H1 (cell line): Measurements from ENCODE around the gene PROSER3. TPM values are rescaled to one million over a fixed set of nuclear protein-coding genes. Genes with fewer than 3 reads are reported as not detected.

Source experiments
- CREB1 ChIP-seq: IDR thresholded peaks from 2 replicates; pipeline ENCODE4 v1.6.1; 2012; ENCODE audit warnings: inconsistent platforms
- PHF8 ChIP-seq: fragments of 200-600 bp; sonication (generic); conservative IDR thresholded peaks from 2 replicates; pipeline ENCODE4 v1.7.1; 2012; ENCODE audit warnings: low read depth, mild to moderate bottlenecking, inconsistent platforms, low read length, moderate library complexity
- SIN3A ChIP-seq, 2 experiments: IDR thresholded peaks in 1 of 2; conservative IDR thresholded peaks in 1 of 2; 2 replicates each; pipeline ENCODE4 v1.6.1; 2011 to 2012; ENCODE audit warnings: low read length in 2 of 2, improper control_type of control experiment in 1 of 2, low read depth in 1 of 2, mild to moderate bottlenecking in 1 of 2
- SP1 ChIP-seq: IDR thresholded peaks from 2 replicates; pipeline ENCODE4 v1.6.1; 2011; ENCODE audit warnings: low read depth, low read length
- TBP ChIP-seq: IDR thresholded peaks from 2 replicates; pipeline ENCODE4 v1.6.1; 2011; ENCODE audit warnings: low read depth, low read length, improper control_type of control experiment
- polyA plus RNA-seq, 7 experiments: library from polyadenylated mRNA; depleted of rRNA in 3 of 7; stranded (reverse) in 5 of 7; unstranded in 2 of 7; fragments of >200 nt in 5 of 7; fragments of 200-250 nt in 2 of 7; gene quantifications; 1 replicate in 5 of 7; 2 replicates in 1 of 7; 4 replicates in 1 of 7; pipeline versions ENCODE4 v1.2.1 to v1.2.3, GENCODE V29; 2011 to 2013; ENCODE audit warnings: missing spikeins in 2 of 7, mixed read lengths in 2 of 7
- total RNA-seq: library from RNA; stranded (reverse); fragmentation: NEBNext Ultra II Directional; extraction: Animal tissue kit (Norgen Biotek cat#: 25700); gene quantifications from 2 replicates; pipeline ENCODE4 v1.2.1, GENCODE V29; 2021
- TF ChIP-seq, protein P1 (sequence below): IDR thresholded peaks from 2 replicates; pipeline ENCODE4 v1.6.1; 2012; ENCODE audit warnings: inconsistent platforms

The PROSER3 gene
- total and polyA plus RNA-seq, 2 of the 8 experiments (the other 6 are each of a cell fraction or from before 2014, with no cell fraction given) = 17.8 to 28.9 TPM

DNA sequence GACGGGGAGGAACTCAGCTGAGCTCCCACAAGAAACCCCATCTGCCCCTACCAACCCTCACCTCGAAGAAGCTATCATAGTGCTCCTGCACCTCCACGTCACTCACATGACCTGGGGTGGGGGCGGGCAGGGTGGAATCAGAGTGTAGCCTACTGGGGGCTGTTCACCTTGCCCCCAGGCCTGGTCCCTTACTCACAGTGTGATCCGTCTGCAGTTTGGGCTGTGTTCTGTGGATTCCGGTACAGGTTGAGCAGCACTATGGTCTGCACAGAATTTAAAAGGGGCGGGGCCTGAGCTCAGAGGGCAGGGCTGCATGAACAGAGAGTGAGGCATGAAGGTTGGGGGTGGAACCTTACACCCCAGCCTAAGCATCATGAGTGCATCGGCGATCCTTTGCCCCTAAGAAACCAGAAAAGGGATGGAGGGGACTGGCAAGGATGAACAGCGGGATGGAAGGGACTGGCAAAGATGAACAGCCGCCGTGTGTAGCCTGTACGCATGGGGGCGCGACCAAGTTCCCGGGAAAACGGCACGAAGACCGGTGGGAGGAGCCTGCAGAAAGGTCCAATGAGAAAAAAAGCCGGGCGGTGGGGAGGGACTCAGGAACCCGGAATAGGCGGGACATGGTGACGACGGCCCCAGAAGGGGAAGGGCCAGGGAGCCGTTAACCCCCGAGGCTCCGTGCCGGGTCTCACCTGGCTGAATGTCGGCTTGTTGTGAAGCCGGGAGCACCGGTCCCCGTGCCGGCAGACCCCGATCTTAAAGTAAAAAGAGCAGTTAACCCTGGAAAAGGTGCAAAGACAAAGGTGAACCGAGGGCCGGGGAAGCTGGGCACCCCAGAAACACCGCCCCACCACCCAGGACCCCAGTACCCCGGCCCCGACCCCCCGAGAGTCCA lies 13.3 kb upstream of the PROSER3 start (continued):
- peak; percentile 75; the same call in 1 of the 2 replicates for TF ChIP-seq TBP
- peak; percentile 61 for TF ChIP-seq PHF8
- TF ChIP-seq, protein P1, sequence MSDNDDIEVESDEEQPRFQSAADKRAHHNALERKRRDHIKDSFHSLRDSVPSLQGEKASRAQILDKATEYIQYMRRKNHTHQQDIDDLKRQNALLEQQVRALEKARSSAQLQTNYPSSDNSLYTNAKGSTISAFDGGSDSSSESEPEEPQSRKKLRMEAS = peak; percentile 67
- peak; percentile 28; the same call in 1 of the 2 replicates for TF ChIP-seq CREB1
- peak; percentile 34; the same call in 1 of the 2 replicates for TF ChIP-seq SP1
- TF ChIP-seq SIN3A (conservative IDR thresholded peaks at IDR 0.05 in 1 of 2, IDR thresholded peaks at IDR 0.05 in 1 of 2; ENCODE audit: low read depth in 1 of 2, low read length in 2 of 2) = 0 out of 4 replicates have a peak, but pooled peaks have one; percentile 32 to 37
